Stimulated activated effector memory CD8-positive, alpha-beta T cell treated with anti-CD3 and anti-CD28 coated beads, Interleukin-12 subunit alpha, Interleukin-12 subunit beta, amount 100 ng/mL, for 72 hours (primary cell): Measurements from ENCODE around the gene DDX39B.
A peak's percentile ranks its signal among the peaks of the same experiment; 100 is the strongest.

Source experiments
- ATAC-seq: fragments of 150-1000 bp; cut with Tn5 transposase; 2 replicates; pipeline ENCODE4 v1.10.0; 2021
- DNase-seq, 2 donors: peaks; one replicate each; pipeline ENCODE4 v3.0.0; 2021 to 2022; ENCODE audit warnings: low spot score in 2 of 2
- H3K27ac Mint-ChIP-seq: one replicate; pipeline ENCODE4 v1.8.0; 2022; ENCODE audit warnings: mild to moderate bottlenecking, mixed read lengths
- H3K36me3 Mint-ChIP-seq: one replicate; pipeline ENCODE4 v1.8.0; 2022; ENCODE audit warnings: mild to moderate bottlenecking, mixed read lengths
- H3K4me1 Mint-ChIP-seq: one replicate; pipeline ENCODE4 v1.8.0; 2022; ENCODE audit warnings: mixed read lengths
- H3K4me3 Mint-ChIP-seq: one replicate; pipeline ENCODE4 v1.8.0; 2022; ENCODE audit warnings: mild to moderate bottlenecking, mixed read lengths
- H3K9me3 Mint-ChIP-seq: one replicate; pipeline ENCODE4 v1.8.0; 2022; ENCODE audit warnings: mixed read lengths

DDX39B gene

GRCh38 chr6:31579119-31579505 lies 37.3 kb upstream of the DDX39B start:
- DNase-seq (peak in 1 of 2 donors; percentile 61), ATAC-seq (no peak)
- Mint-ChIP-seq H3K9me3 (no peaks in the 10 kb centered on the region), H3K4me3 (peak overlapping the region; percentile 97), H3K36me3 (peaks cover 78% of the 10 kb centered on the region), H3K27ac (peak overlapping the region; percentile 98), H3K4me1 (peaks cover 62% of the 10 kb centered on the region)

DNA sequence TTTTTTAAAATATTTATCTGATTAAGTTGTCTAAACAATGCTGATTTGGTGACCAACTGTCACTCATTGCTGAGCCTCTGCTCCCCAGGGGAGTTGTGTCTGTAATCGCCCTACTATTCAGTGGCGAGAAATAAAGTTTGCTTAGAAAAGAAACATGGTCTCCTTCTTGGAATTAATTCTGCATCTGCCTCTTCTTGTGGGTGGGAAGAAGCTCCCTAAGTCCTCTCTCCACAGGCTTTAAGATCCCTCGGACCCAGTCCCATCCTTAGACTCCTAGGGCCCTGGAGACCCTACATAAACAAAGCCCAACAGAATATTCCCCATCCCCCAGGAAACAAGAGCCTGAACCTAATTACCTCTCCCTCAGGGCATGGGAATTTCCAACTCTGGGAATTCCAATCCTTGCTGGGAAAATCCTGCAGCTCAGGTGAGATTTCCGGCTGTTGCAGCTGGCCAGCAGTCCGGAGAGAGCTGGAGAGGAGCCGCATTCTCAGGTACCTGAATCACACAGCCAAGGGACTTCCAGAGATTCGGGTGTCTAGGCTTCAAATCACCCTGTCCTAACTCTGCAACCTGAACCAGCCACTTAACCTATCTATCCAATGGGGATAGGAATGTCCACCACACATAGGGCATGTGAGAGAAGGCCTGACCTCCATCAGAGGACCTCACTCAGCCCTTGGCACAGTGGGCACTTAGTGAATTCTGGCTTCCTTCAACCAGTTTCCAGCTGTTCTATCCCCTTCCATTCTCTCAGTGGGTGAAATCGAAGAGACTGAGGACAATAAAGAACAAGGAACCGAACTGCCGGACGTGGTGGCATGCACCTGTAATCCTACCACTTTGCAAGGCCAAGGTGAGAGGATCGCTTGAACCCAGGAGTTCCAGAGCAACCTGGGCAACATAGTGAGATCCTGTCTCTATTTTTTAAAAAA lies 36.6 kb upstream of the DDX39B start:
- Mint-ChIP-seq H3K4me3 (peak overlapping the region; percentile 97), H3K27ac (peak overlapping the region; percentile 98), H3K36me3 (peaks cover 85% of the 10 kb centered on the region), H3K9me3 (no peaks in the 10 kb centered on the region), H3K4me1 (peaks cover 69% of the 10 kb centered on the region)
- peak in 1 of 2 donors; percentile 54 for DNase-seq
- ATAC-seq: no peak

DNA sequence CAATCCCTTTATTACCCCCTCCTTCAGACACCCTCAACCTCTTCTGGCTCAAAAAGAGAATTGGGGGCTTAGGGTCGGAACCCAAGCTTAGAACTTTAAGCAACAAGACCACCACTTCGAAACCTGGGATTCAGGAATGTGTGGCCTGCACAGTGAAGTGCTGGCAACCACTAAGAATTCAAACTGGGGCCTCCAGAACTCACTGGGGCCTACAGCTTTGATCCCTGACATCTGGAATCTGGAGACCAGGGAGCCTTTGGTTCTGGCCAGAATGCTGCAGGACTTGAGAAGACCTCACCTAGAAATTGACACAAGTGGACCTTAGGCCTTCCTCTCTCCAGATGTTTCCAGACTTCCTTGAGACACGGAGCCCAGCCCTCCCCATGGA lies 35.8 kb upstream of the DDX39B start:
- Mint-ChIP-seq H3K9me3 (no peaks in the 10 kb centered on the region), H3K36me3 (peaks cover 93% of the 10 kb centered on the region), H3K27ac (peak overlapping the region; percentile 98), H3K4me3 (peak overlapping the region; percentile 97), H3K4me1 (peaks cover 71% of the 10 kb centered on the region)
- DNase-seq: no peak
- no peak for ATAC-seq

- Mint-ChIP-seq H3K4me3 (peak overlapping the region; percentile 97), H3K9me3 (no peaks in the 10 kb centered on the region), H3K27ac (peak overlapping the region; percentile 98), H3K4me1 (peaks cover 71% of the 10 kb centered on the region), H3K36me3 (peaks cover 99% of the 10 kb centered on the region)
- ATAC-seq: peak; percentile 2
- peak in 1 of 2 donors; percentile 83 for DNase-seq
Measured at GRCh38 chr6:31576897-31577578, 35.2 kb upstream of the DDX39B start.

DNA sequence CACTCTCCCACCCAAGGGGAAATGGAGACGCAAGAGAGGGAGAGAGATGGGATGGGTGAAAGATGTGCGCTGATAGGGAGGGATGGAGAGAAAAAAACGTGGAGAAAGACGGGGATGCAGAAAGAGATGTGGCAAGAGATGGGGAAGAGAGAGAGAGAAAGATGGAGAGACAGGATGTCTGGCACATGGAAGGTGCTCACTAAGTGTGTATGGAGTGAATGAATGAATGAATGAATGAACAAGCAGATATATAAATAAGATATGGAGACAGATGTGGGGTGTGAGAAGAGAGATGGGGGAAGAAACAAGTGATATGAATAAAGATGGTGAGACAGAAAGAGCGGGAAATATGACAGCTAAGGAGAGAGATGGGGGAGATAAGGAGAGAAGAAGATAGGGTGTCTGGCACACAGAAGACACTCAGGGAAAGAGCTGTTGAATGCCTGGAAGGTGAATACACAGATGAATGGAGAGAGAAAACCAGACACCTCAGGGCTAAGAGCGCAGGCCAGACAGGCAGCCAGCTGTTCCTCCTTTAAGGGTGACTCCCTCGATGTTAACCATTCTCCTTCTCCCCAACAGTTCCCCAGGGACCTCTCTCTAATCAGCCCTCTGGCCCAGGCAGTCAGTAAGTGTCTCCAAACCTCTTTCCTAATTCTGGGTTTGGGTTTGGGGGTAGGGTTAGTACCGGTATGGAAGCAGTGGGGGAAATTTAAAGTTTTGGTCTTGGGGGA lies 34.3 kb upstream of the DDX39B start:
- peaks cover 73% of the 10 kb centered on the region for H3K4me1 Mint-ChIP-seq
- peak overlapping the region; percentile 97 for H3K4me3 Mint-ChIP-seq
- H3K36me3 Mint-ChIP-seq: peaks cover 95% of the 10 kb centered on the region
- H3K9me3 Mint-ChIP-seq: no peaks in the 10 kb centered on the region
- DNase-seq (peak in 1 of 2 donors; percentile 58), ATAC-seq (no peak)
- H3K27ac Mint-ChIP-seq: peak overlapping the region; percentile 98

DNA sequence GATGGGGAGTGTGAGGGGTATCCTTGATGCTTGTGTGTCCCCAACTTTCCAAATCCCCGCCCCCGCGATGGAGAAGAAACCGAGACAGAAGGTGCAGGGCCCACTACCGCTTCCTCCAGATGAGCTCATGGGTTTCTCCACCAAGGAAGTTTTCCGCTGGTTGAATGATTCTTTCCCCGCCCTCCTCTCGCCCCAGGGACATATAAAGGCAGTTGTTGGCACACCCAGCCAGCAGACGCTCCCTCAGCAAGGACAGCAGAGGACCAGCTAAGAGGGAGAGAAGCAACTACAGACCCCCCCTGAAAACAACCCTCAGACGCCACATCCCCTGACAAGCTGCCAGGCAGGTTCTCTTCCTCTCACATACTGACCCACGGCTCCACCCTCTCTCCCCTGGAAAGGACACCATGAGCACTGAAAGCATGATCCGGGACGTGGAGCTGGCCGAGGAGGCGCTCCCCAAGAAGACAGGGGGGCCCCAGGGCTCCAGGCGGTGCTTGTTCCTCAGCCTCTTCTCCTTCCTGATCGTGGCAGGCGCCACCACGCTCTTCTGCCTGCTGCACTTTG lies 33.6 kb upstream of the DDX39B start, which contains the start of gene TNF:
Gene TNF, plus strand, starts transcription at position 231 of the 567 bp plus-strand sequence. Its CDS starts 177 bp downstream, at position 408.
- Mint-ChIP-seq H3K36me3 (peaks cover 88% of the 10 kb centered on the region), H3K9me3 (no peaks in the 10 kb centered on the region), H3K4me3 (peak within 1 kb of the TSS; percentile 97), H3K27ac (peak within 1 kb of the TSS; percentile 98), H3K4me1 (peaks cover 72% of the 10 kb centered on the region)
- ATAC-seq (peak; percentile 46), DNase-seq (peak; percentile 75 to 93)

DNA sequence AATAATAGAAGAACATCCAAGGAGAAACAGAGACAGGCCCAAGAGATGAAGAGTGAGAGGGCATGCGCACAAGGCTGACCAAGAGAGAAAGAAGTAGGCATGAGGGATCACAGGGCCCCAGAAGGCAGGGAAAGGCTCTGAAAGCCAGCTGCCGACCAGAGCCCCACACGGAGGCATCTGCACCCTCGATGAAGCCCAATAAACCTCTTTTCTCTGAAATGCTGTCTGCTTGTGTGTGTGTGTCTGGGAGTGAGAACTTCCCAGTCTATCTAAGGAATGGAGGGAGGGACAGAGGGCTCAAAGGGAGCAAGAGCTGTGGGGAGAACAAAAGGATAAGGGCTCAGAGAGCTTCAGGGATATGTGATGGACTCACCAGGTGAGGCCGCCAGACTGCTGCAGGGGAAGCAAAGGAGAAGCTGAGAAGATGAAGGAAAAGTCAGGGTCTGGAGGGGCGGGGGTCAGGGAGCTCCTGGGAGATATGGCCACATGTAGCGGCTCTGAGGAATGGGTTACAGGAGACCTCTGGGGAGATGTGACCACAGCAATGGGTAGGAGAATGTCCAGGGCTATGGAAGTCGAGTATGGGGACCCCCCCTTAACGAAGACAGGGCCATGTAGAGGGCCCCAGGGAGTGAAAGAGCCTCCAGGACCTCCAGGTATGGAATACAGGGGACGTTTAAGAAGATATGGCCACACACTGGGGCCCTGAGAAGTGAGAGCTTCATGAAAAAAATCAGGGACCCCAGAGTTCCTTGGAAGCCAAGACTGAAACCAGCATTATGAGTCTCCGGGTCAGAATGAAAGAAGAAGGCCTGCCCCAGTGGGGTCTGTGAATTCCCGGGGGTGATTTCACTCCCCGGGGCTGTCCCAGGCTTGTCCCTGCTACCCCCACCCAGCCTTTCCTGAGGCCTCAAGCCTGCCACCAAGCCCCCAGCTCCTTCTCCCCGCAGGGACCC lies 32.6 kb upstream of the DDX39B start:
- ATAC-seq: peak; percentile 2
- peak in 1 of 2 donors; percentile 78 for DNase-seq
- Mint-ChIP-seq H3K36me3 (peaks cover 78% of the 10 kb centered on the region), H3K4me1 (peaks cover 72% of the 10 kb centered on the region), H3K9me3 (no peaks in the 10 kb centered on the region), H3K27ac (peak overlapping the region; percentile 98), H3K4me3 (peak overlapping the region; percentile 97)

DNA sequence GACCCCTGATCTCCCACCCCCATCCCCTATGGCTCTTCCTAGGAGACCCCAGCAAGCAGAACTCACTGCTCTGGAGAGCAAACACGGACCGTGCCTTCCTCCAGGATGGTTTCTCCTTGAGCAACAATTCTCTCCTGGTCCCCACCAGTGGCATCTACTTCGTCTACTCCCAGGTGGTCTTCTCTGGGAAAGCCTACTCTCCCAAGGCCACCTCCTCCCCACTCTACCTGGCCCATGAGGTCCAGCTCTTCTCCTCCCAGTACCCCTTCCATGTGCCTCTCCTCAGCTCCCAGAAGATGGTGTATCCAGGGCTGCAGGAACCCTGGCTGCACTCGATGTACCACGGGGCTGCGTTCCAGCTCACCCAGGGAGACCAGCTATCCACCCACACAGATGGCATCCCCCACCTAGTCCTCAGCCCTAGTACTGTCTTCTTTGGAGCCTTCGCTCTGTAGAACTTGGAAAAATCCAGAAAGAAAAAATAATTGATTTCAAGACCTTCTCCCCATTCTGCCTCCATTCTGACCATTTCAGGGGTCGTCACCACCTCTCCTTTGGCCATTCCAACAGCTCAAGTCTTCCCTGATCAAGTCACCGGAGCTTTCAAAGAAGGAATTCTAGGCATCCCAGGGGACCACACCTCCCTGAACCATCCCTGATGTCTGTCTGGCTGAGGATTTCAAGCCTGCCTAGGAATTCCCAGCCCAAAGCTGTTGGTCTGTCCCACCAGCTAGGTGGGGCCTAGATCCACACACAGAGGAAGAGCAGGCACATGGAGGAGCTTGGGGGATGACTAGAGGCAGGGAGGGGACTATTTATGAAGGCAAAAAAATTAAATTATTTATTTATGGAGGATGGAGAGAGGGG lies 31.7 kb upstream of the DDX39B start:
- no peak for ATAC-seq
- peaks cover 72% of the 10 kb centered on the region for H3K4me1 Mint-ChIP-seq

GRCh38 chr6:31572041-31572911 lies 30.5 kb upstream of the DDX39B start, which contains the start of gene LTA:
TSS of gene LTA (plus strand) at chr6:31572289. CDS start at chr6:31572743, 454 bp downstream.
- ATAC-seq (peak; percentile 70), DNase-seq (peak; percentile 69 to 94)
- peak within 1 kb of the TSS; percentile 98 for H3K27ac Mint-ChIP-seq
- H3K36me3 Mint-ChIP-seq: peaks cover 65% of the 10 kb centered on the region
- H3K4me3 Mint-ChIP-seq: peak within 1 kb of the TSS; percentile 97
- H3K4me1 Mint-ChIP-seq: peaks cover 79% of the 10 kb centered on the region
- H3K9me3 Mint-ChIP-seq: no peaks in the 10 kb centered on the region

More for the DNA sequence above, 31.7 kb upstream of the DDX39B start:
- no peak for DNase-seq
- Mint-ChIP-seq H3K9me3 (no peaks in the 10 kb centered on the region), H3K4me3 (peak overlapping the region; percentile 97), H3K27ac (peak overlapping the region; percentile 98), H3K36me3 (peaks cover 69% of the 10 kb centered on the region)

GRCh38 chr6:31569861-31570536 lies 28.2 kb upstream of the DDX39B start:
- peaks cover 44% of the 10 kb centered on the region for H3K36me3 Mint-ChIP-seq
- peak overlapping the region; percentile 97 for H3K4me3 Mint-ChIP-seq
- H3K4me1 Mint-ChIP-seq: peaks cover 87% of the 10 kb centered on the region
- no peak for ATAC-seq
- no peak for DNase-seq
- no peaks in the 10 kb centered on the region for H3K9me3 Mint-ChIP-seq
- peak overlapping the region; percentile 98 for H3K27ac Mint-ChIP-seq

- Mint-ChIP-seq H3K36me3 (peaks cover 33% of the 10 kb centered on the region), H3K4me1 (peaks cover 85% of the 10 kb centered on the region), H3K4me3 (peak overlapping the region; percentile 55), H3K27ac (peak overlapping the region; percentile 48), H3K9me3 (no peaks in the 10 kb centered on the region)
- DNase-seq (peak in 1 of 2 donors; percentile 84), ATAC-seq (peak; percentile 71)
Measured at GRCh38 chr6:31568537-31568961, 26.7 kb upstream of the DDX39B start.
